Spinal cord (tissue), 10 donors: Measurements from ENCODE around the gene NUP210. TPM values are rescaled to one million over a fixed set of nuclear protein-coding genes. Genes with fewer than 3 reads are reported as not detected.
A peak's percentile ranks its signal among the peaks of the same experiment; 100 is the strongest.

ENCODE experiments used
- DNase-seq, 6 donors: peaks; one replicate each; pipeline versions ENCODE4 v3.0.0 to v3.0.0-alpha.2; 2013 to 2015; ENCODE audit warnings: low spot score in 6 of 6, low read depth in 4 of 6
- H3K27ac ChIP-seq: one replicate; pipeline ENCODE4 v1.5.1; 2013; ENCODE audit warnings: low read depth, low read length, control low read depth
- H3K27me3 ChIP-seq: one replicate; pipeline ENCODE4 v1.6.1; 2013; ENCODE audit warnings: low read length; ENCODE audit not compliant: control insufficient read depth, insufficient read depth
- H3K36me3 ChIP-seq: one replicate; pipeline ENCODE4 v1.6.1; 2013; ENCODE audit warnings: low read length; ENCODE audit not compliant: control insufficient read depth, insufficient read depth
- H3K4me1 ChIP-seq: one replicate; pipeline ENCODE4 v1.6.1; 2013; ENCODE audit warnings: low read length; ENCODE audit not compliant: control insufficient read depth, insufficient read depth
- H3K4me3 ChIP-seq: one replicate; pipeline ENCODE4 v1.5.1; 2013; ENCODE audit warnings: low read depth, low read length, control low read depth
- H3K9me3 ChIP-seq: one replicate; pipeline ENCODE4 v1.6.1; 2013; ENCODE audit warnings: low read length; ENCODE audit not compliant: control insufficient read depth, insufficient read depth
- WGBS: methylation state at CpG from one replicate; pipeline ENCODE4 v1.1.5; 2013; ENCODE audit warnings: missing lambda C conversion rate; ENCODE audit not compliant: insufficient coverage; 5-methylcytosine and 5-hydroxymethylcytosine counted together
- polyA plus RNA-seq, 2 donors: library from polyadenylated mRNA; unstranded; fragments of 120-200 nt; gene quantifications; one replicate each; pipeline ENCODE4 v1.2.1, GENCODE V29; 2013; ENCODE audit not compliant: insufficient read length in 2 of 2
- total RNA-seq, 2 donors: library from RNA; depleted of rRNA in 1 of 2; stranded (reverse); fragments of 120-200 nt in 1 of 2; fragments of >200 nt in 1 of 2; gene quantifications; one replicate each; pipeline versions ENCODE4 v1.2.3 to v1.2.4, GENCODE V29; 2013 to 2014
- donor health status: healthy.

The NUP210 gene
- total and polyA plus RNA-seq, 4 donors = 9.6 to 19.2 (median 13.1) TPM

- Histone ChIP-seq H3K27me3 (peaks cover 3% of the 10 kb centered on the region), H3K4me3 (no peak overlapping the region), H3K27ac (peak overlapping the region; percentile 57), H3K9me3 (no peaks in the 10 kb centered on the region), H3K4me1 (peaks cover 59% of the 10 kb centered on the region), H3K36me3 (no peaks in the 10 kb centered on the region)
- peak in 2 of 6 donors; percentile 26 to 72 for DNase-seq
- WGBS = 32% methylated on average over 14 of the region's 14 CpGs
Measured at GRCh38 chr3:13276438-13277195, 143.5 kb downstream of the NUP210 start.

- Histone ChIP-seq H3K4me3 (no peak overlapping the region), H3K27ac (no peak overlapping the region), H3K4me1 (peaks cover 48% of the 10 kb centered on the region), H3K36me3 (no peaks in the 10 kb centered on the region), H3K27me3 (no peaks in the 10 kb centered on the region), H3K9me3 (no peaks in the 10 kb centered on the region)
- WGBS = 92% methylated on average over 8 of the region's 14 CpGs
- DNase-seq = no peak
Measured at GRCh38 chr3:13275376-13276005, 144.6 kb downstream of the NUP210 start.

DNA sequence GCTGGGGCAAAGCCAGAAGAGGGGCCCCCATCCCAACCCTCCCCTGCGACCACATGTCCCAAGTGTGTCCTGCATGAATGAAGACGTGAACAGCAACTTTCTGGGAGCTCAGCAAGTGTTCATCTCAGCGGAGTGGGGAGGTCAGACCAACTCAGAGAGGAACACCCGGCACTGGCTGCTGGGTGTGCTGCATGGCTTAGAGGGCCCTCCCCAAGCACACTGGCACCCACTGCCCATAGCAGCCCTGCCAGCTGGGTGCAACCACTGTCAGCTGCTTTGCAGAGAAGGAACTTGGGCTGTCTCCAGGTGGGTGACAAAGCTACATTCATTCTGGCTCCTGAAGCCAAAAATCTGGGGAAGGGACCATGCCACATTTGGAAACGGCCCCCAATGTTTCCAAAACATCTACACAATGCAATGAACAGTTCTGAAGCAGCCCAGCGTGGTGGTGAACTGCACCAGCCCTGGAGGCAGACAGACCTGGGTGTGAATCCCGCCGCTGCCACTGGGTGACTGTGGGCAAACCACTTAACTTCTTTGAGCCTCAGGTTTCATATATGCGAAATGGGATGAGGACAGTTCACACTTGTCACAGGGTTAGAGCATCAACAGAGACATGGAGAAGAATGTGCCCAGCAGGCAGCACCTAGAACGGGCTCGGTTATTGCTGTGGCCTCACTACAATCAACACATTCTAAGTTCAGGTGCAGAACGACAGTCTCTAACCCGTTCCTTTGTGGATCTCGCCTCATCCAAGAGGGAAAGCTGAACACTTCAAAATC is 145.4 kb downstream of the NUP210 start:
- Histone ChIP-seq H3K4me3 (no peak overlapping the region), H3K36me3 (no peaks in the 10 kb centered on the region), H3K27ac (no peak overlapping the region), H3K4me1 (peaks cover 46% of the 10 kb centered on the region), H3K27me3 (no peaks in the 10 kb centered on the region), H3K9me3 (peaks cover under 1% of the 10 kb centered on the region)
- DNase-seq = peak in 1 of 6 donors; percentile 59
- 73% methylated on average over 14 of the region's 14 CpGs for WGBS

GRCh38 chr3:13274125-13274524 is 146.0 kb downstream of the NUP210 start:
- Histone ChIP-seq H3K36me3 (no peaks in the 10 kb centered on the region), H3K4me3 (no peak overlapping the region), H3K9me3 (peaks cover 3% of the 10 kb centered on the region), H3K27me3 (no peaks in the 10 kb centered on the region), H3K27ac (no peak overlapping the region), H3K4me1 (peaks cover 52% of the 10 kb centered on the region)
- DNase-seq = no peak
- 66% methylated on average over 13 of the region's 13 CpGs for whole genome bisulfite sequencing

- 90% methylated on average over 6 of the region's 6 CpGs for WGBS
- no peaks in the 10 kb centered on the region for H3K36me3 ChIP-seq
- H3K27me3 ChIP-seq = no peaks in the 10 kb centered on the region
- DNase-seq = no peak
- no peak overlapping the region for H3K4me3 ChIP-seq
- peaks cover 3% of the 10 kb centered on the region for H3K9me3 ChIP-seq
- no peak overlapping the region for H3K27ac ChIP-seq
- peaks cover 53% of the 10 kb centered on the region for H3K4me1 ChIP-seq
Measured at GRCh38 chr3:13273604-13274105, 146.5 kb downstream of the NUP210 start.

DNA sequence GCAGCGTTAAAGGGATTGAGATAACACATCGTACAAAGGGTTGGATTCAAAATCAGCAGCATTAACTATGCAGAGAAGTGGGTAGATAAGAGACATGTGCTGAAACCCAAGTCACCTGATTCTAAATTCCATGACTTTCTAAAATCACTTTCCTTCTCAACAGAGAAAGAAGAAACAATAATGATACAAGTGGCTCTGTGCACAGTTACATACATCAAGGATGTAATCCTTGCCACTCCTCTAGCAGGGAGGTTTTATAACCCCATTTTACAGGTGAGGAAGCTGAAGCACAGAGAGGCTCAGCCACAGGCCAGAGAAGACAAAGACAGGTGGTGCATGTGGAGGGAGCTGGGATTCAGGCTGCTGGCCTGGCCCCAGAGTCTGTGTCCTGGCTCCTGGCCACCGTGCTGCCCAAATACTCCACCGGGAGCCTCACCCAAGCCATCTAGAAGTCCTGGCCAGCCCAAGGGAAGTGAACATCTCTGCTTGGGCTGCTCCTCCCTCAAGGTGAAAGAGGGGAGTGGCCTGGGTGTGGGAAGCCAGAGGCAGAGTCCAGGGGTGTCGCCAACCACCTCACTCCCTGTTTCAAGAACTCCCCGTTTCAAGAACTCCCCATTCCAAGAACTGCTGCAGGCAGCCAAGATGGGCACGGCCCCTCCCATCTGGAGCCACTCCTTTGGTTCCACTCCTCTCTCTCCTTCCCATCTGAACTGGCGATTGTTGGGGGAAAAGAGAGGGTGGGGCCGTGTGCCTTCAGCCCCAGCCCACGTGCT is 147.1 kb downstream of the NUP210 start:
- H3K9me3 ChIP-seq = peaks cover 3% of the 10 kb centered on the region
- no peaks in the 10 kb centered on the region for H3K27me3 ChIP-seq
- no peak overlapping the region for H3K4me3 ChIP-seq
- no peak overlapping the region for H3K27ac ChIP-seq
- peaks cover 46% of the 10 kb centered on the region for H3K4me1 ChIP-seq
- H3K36me3 ChIP-seq = no peaks in the 10 kb centered on the region
- no peak for DNase-seq
- WGBS = 55% methylated on average over 2 of the region's 10 CpGs

GRCh38 chr3:13269711-13270378 is 150.3 kb downstream of the NUP210 start:
- 100% methylated on average over 1 of the region's 5 CpGs for WGBS
- Histone ChIP-seq H3K9me3 (peaks cover 3% of the 10 kb centered on the region), H3K36me3 (no peaks in the 10 kb centered on the region), H3K4me1 (peaks cover 27% of the 10 kb centered on the region), H3K27ac (no peak overlapping the region), H3K4me3 (no peak overlapping the region), H3K27me3 (no peaks in the 10 kb centered on the region)
- no peak for DNase-seq

DNA sequence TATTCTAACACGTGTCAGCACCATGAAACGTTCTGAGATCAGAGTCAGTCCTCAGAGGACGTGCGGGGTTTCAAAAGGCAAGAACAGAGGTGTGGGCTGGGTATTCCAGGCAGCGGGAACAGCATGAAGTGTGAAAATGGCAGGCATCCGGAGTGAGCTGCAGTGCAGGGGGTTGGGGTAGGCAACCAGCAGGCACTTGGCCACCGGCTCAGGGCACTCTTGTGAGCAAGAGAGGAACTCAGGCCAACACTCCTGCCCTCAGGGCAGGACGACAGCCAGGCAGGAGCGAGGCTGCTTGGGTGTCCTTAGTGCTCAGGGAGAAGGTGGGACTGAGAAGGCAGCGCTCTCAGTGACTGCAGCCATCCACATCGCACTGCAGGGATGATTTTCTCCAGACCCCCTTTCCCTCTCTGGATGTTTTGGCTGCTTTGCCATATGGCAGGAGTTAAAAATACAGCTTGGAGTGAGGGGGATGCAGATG is 151.1 kb downstream of the NUP210 start:
- H3K4me1 ChIP-seq = peaks cover 26% of the 10 kb centered on the region
- H3K36me3 ChIP-seq = no peaks in the 10 kb centered on the region
- peak in 1 of 6 donors; percentile 51 for DNase-seq
- no peak overlapping the region for H3K27ac ChIP-seq
- no peaks in the 10 kb centered on the region for H3K27me3 ChIP-seq
- peaks cover 3% of the 10 kb centered on the region for H3K9me3 ChIP-seq
- WGBS = 44% methylated on average over 7 of the region's 11 CpGs
- no peak overlapping the region for H3K4me3 ChIP-seq
